Erythroblast (primary cell): ENCODE results near the gene LGR4.
A peak's percentile ranks its signal among the peaks of the same experiment; 100 is the strongest.

Source experiments
- DNase-seq, 2 experiments: peaks; one replicate each; lab custom pipeline; 2025; lab: John Stamatoyannopoulos, UW
- GATA1 ChIP-seq: IDR thresholded peaks from 2 replicates; pipeline ENCODE4 v1.6.1; 2011; ENCODE audit warnings: low read depth, mild to moderate bottlenecking, control low read depth, low read length, moderate library complexity
- POLR2A ChIP-seq: IDR thresholded peaks from 2 replicates; pipeline ENCODE4 v1.6.1; 2011; ENCODE audit warnings: mild to moderate bottlenecking, low read length

The LGR4 gene

GRCh38 chr11:27497911-27498310, 25.3 kb upstream of the LGR4 start:
- TF ChIP-seq GATA1 (no peak), POLR2A (no peak)
- no peak for DNase-seq

- no peak for TF ChIP-seq GATA1
- TF ChIP-seq POLR2A, result no peak
- peak; percentile 48 to 58 for DNase-seq
Observed at GRCh38 chr11:27497284-27497866, 24.8 kb upstream of the LGR4 start.

- TF ChIP-seq POLR2A (no peak), GATA1 (no peak)
- DNase-seq, result no peak
Observed at GRCh38 chr11:27496461-27496860, 23.9 kb upstream of the LGR4 start.

- TF ChIP-seq POLR2A (no peak), GATA1 (no peak)
- no peak for DNase-seq
Observed at GRCh38 chr11:27495710-27496300, 23.2 kb upstream of the LGR4 start.

GRCh38 chr11:27489092-27489491, 16.5 kb upstream of the LGR4 start:
- TF ChIP-seq GATA1 (no peak), POLR2A (no peak)
- no peak for DNase-seq

- no peak for TF ChIP-seq GATA1
- TF ChIP-seq POLR2A, result no peak
- no peak for DNase-seq
Observed at GRCh38 chr11:27487706-27488105, 15.1 kb upstream of the LGR4 start.

- DNase-seq, result peak; percentile 70 to 85
- no peak for TF ChIP-seq POLR2A
- no peak for TF ChIP-seq GATA1
Observed at GRCh38 chr11:27485930-27486773, 13.6 kb upstream of the LGR4 start.

GRCh38 chr11:27482793-27483192, 10.2 kb upstream of the LGR4 start:
- DNase-seq, result no peak
- TF ChIP-seq GATA1, result no peak
- TF ChIP-seq POLR2A, result no peak

- no peak for TF ChIP-seq POLR2A
- TF ChIP-seq GATA1, result no peak
- DNase-seq, result no peak
Observed at GRCh38 chr11:27481992-27482391, 9.4 kb upstream of the LGR4 start.

- TF ChIP-seq GATA1, result no peak
- no peak for DNase-seq
Observed at GRCh38 chr11:27477831-27478230, 5.2 kb upstream of the LGR4 start.

GRCh38 chr11:27477243-27477642, 4.7 kb upstream of the LGR4 start:
- DNase-seq, result no peak
- TF ChIP-seq GATA1 (no peak), POLR2A (no peak)

- TF ChIP-seq GATA1 (no peak), POLR2A (no peak)
- no peak for DNase-seq
Observed at GRCh38 chr11:27475622-27476021, 3.0 kb upstream of the LGR4 start.

GRCh38 chr11:27473017-27473406, 422 bp upstream of the LGR4 start:
- TF ChIP-seq POLR2A, result no peak
- TF ChIP-seq GATA1, result no peak
- no peak for DNase-seq
